NCI-H2227 treated with DMSO at 0.1 percent for 48 hours (cell line): ENCODE results near the gene IPO9.
A peak's percentile ranks its signal among the peaks of the same experiment; 100 is the strongest.

ENCODE experiments used
- DNase-seq: peaks from one replicate; lab custom pipeline; 2025; lab: John Stamatoyannopoulos, UW

The IPO9 gene

DNA sequence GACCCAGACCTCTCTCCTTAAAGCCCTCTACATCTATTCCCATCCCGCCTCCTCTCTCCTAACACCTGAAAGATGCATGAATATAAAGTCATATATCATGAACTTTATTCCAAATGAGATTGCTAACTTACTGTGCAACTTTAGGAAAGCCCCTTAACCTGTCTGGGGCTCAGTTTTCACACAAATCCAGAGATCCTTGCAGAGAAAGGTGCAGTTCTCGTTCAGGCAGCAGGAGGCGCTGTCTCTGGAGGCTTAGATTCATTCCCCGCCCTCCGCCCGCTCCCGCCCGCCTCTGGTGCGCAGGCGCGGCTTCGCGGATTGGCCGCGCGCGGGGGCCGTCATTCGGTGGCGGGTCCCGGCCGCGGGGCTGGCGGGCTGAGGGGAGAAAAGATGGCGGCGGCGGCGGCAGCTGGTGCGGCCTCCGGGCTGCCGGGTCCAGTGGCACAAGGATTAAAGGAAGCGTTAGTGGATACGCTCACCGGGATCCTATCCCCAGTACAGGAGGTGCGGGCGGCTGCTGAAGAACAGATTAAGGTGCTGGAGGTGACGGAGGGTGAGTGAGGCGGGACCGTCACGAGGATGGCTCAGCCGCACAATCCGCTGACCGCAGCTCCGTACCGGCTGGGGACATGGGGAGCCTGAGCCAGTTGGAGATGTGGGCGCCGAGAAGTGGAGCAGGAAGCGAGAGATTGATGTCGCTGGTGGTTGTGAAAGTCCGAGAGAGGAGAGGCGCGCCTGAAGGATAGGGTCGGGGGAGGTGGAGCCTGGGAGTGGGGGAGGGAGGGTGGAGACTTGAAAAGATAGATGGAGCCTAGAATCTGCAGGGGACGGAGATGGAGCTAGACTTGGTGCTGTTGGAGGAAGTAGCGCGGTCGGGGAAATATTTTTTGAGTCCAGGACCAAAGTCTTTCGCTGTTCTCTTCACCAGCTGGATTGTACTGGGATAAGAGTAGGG is at the start of gene IPO9:
Gene IPO9 (plus strand): TSS at position 338 of the 955 bp plus-strand sequence. CDS start 53 bp downstream, at position 391.
- DNase-seq = peak; percentile 92

DNA sequence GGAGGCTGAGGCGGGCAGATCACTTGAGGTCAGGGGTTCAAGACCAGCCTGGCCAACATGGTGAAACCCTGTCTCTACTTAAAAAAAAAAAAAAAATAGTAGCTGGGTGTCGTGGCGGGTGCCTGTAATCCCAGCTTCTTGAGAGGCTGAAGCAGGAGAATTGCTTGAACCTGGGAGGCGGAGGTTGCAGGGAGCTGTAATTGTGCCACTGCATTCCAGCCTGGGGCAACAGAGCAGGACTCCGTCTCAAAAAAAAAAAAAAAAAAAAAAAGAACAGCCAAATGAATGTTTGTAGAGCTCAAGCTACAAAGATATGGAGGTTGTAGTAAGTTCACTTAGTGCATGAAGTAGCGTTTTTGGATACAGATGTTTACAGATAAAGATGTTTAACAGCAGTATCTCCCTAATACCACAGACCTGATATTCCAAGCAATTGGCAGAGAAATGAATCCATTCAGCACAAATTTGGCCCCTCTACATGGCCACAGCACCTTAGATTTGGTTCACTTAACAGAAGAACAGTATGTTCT is 49.5 kb upstream of the IPO9 start:
- no peak for DNase-seq

DNA sequence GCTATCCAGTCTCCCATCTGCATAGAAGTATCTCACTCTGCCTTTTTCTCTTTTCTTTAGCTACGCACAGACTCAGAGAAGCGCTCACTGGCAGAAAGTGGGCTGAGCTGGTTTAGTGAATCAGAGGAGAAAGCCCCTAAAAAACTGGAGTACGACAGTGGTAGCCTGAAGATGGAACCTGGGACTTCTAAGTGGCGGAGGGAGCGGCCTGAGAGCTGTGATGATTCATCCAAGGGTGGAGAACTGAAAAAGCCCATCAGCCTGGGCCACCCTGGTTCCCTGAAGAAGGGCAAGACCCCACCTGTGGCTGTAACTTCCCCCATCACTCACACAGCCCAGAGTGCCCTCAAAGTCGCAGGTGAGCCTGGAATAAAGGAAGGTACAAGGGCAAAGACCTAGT is 48.0 kb upstream of the IPO9 start:
- no peak for DNase-seq

DNA sequence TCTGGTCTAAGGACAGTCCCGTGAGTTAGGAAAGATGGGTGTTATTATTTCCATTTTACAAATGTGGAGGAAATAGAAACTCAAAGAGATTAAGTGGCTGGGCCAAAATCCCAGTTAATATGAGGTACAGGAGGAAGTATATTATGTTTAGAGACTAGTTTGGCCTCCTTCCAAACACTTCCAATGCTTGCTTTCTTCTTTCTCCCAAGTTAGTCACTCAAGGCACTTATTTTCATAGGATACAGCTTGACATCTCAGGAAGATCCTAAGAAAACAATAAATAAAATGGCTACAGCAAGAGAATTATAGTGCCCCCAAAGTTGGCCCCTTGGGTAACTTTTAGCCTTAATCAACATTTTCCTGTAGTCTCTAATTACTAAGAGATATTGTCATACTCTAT is 47.5 kb upstream of the IPO9 start:
- no peak for DNase-seq

DNA sequence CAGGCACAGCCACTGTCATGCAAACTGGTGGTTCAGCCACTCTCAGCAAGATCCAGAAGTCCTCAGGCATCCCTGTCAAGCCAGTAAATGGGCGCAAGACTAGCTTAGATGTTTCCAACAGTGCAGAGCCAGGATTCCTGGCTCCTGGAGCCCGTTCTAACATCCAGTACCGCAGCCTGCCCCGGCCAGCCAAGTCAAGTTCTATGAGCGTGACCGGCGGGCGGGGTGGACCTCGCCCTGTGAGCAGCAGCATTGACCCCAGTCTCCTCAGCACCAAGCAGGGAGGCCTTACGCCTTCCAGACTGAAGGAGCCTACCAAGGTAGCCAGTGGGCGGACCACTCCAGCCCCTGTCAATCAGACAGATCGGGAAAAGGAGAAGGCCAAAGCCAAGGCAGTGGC is 46.6 kb upstream of the IPO9 start:
- no peak for DNase-seq

DNA sequence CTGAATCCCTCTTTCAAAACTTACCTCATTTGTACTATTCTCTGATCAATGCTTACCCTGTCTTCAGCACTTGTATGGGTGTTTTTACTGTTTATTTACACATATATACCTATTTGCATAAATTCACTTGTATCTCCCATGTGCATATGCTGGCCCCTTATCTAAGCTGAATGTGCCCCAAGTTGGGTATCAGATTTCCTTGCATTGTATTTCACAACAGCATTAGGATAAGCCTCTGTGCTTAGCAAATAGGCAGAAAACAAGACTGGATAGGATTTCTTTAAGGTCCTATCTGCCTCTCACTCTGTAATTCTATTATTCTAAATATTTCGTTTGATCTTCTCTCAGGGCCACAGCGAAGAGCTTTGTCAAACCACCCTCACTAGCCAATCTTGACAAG is 45.9 kb upstream of the IPO9 start:
- DNase-seq = no peak

DNA sequence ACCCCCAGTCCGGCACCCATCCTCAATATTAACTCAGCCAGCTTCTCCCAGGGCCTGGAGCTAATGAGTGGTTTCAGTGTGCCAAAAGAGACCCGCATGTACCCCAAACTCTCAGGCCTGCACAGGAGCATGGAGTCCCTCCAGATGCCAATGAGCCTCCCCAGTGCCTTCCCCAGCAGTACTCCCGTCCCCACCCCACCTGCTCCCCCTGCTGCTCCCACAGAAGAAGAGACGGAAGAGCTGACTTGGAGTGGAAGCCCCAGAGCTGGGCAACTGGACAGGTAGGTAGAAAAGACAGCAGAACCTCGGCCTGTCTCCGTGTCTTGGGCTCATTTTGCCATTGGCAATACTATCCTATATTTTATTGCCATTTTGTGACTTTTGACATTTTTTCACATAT is 45.4 kb upstream of the IPO9 start:
- no peak for DNase-seq

DNA sequence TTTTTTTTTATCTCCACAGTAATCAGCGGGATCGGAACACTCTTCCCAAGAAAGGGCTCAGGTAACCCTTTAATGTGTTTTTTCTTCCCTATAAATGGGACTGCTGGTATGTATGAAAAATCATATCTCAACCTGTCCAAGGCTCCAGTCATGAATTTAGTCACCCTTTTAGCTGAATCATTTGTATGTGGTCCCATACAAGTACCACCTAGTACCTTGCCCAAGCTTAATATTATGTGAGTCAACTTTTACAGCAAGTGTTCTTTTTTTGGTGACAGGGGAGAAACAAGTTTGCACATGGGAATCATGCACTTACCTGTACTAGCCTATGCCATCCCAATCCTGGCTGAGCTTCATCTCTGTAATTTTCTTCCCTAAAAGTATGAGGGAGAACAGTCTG is 43.7 kb upstream of the IPO9 start:
- no peak for DNase-seq

DNA sequence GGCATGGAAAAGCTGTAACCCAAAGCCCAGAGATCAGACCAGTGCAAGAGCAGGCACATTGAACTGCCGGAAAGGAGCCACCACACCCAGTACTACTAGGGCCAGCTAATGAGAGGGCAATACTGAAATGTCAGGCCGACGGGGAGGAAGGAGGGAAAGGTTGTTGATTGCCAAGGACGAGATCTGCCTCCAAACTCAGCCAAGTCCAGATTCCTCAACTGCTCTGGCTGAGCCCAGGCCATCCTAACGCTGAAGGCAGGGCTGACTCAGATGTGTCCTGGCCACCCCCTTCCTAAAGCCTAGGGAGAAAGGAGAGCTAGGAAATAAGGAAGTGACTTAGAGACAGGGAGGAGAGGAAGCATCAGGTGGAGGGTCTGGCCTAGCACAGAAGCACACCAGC is 42.1 kb upstream of the IPO9 start:
- DNase-seq = no peak

DNA sequence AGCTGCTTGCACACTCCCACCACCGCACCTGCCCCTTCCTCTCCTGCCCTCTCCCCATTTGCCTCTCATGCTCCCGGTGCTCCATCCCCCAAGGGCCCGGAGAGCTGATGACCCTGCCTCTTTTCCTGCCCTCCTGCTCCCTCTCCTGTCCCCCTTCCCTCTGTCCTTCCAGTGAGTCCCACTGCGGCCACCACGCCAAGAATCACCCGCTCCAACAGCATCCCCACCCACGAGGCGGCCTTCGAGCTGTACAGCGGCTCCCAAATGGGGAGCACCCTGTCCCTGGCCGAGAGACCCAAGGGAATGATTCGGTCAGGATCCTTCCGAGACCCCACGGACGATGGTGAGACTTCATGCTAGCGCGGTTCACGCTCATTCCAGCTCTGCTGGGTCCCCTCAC is 40.7 kb upstream of the IPO9 start:
- DNase-seq = no peak

DNA sequence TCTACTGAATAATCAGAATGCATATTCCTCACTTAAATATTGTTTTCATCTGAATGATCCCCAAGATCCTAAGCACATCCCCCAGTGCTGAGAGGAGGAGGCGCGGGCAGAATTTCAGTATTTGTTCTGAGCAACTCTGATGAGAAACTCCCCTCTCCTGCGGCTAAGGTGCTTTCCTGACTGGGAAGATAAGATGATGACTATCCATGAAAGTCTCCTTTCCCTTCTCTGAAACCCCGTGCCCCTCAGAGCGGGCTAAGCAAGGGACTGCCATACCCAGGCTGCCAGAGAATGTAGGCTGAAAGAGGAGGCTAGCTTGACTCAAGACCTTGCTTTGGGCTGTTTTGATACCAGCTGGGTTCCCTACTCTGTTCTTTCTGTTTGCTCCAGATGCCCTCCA is 39.7 kb upstream of the IPO9 start:
- no peak for DNase-seq

DNA sequence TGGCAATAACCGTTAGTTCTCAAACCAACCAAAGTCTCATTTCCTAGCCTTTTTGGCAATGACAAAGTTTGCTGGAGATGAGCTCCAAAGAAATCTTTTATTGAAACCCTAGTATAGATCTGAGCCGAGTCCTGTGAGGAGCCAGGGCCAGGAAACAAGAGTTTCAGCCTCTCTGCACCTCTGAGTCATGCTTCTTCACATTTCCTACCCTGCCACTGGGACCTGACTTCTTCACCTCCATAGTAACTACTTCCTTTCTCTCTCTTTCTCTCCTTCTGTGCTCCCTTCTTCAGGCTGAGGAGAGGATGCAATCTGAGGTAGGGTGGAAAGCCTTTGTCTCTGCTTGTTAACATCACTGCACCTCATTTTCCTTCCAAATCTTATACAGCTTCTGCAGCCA is 38.7 kb upstream of the IPO9 start:
- no peak for DNase-seq

DNA sequence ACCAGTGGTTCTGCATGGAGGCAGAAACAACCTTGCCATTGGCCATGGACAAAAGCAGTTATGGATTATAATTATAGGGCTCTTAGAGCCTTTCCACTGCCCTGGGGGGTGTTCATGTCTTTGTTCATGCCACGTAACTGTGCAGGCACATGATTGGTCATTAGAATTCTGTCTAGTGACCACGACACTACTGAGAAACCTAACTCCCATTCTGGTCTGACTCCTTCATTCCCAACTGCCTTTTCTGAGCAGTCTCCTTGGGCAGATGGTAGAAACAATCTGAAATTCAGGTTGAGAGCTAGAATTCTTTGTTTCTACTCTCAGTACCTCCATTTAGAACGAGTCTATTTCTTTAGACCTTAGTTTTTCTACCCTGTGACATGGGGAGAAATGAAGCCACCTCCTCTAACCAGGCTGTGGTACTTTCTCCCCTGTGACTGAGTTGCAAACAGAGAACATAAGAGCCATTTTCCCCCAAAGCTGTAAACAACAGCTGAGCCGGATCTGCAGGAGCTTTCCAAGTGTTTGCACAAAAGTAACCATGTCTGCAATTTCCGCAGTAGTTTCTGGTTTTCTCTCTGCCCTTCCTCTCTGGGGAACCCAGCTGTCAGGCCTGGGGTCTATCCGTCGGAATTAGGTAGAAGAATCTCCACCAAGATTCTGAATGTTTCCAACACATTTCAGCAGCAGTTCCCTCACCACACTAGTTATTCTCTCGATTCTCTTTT is 37.7 kb upstream of the IPO9 start:
- peak; percentile 40 for DNase-seq

DNA sequence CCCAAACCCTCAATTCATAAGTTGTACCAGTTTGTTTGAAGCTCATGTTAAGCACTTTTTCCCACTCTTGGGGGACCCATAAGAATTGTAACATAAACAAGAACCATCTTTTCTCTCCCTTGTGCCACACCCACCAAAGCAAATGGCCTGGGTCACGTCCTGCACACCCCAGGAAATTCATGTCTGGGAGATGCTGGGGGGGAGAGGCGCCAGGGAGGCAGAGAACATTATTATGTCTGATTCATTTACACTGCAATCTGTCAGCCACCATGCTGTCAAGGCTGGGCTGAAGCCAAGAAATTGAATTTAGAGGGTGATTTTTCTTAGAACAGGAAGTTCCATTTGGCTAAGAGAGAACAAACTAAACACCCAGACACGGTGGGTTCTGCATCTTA is 37.2 kb upstream of the IPO9 start:
- DNase-seq = peak; percentile 29

DNA sequence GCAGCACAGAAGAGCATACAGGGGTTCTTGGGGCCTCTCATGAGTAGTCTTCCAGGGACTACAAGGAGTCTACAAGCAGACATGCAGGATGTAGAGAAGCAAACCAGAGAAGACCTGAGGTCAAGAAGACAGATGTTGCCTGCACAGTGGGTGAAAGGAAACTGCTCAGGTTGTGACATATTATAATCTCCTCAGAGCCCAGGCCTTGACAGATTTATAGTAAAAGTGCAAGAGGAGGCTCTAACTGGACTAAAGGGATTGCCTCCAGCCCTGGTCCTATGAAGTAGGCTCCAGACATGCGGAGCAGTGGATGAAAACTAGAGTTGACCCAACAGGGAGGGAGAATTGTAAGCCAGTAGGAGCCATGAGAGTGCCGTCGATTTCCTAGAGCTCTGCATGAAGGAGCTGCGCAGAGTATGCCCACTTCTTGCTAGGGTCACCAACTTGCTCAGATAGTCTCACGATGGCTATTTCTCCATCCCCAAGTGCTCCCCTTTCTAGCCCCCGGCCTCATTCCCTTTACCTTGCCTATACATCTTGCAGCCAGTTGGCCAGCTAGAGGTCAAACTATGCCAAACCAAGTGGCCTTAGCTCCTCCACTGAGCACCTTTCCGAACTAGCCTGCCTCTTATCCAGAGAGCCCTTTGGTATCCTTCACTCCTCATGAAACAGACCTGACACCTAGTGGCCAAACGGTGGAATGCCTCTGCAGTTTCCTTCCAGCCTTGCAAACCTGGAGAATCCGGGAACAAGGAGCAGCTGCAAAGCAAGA is 36.2 kb upstream of the IPO9 start:
- peak; percentile 70 for DNase-seq

DNA sequence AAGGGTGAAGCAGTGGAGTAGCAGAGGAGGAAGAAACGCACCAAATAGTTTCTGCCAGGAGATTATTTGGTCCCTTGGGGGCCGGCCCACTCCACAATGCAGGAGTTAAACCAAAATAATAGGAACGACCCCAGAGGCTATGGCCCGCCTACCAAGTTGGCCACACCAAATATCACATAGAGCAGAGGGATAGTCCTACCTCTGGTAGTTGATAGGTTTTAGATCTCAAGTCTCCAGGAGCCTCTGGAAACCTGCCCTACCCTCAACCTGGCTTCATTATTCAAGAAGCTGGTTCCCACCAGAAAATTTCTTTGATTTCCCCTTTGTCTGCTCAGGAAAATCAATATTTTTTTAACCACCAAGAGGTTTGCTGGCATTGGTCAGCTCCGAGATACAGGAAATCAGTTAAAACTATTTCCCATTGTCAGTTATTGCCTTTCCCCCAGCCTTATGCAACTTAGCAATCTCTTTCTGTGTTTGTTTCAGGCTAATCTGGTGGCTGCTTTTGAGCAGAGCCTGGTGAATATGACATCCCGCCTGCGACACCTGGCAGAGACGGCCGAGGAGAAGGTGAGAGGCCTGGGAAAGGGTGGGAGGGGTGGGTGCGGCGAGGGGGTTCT is 35.5 kb upstream of the IPO9 start:
- no peak for DNase-seq

DNA sequence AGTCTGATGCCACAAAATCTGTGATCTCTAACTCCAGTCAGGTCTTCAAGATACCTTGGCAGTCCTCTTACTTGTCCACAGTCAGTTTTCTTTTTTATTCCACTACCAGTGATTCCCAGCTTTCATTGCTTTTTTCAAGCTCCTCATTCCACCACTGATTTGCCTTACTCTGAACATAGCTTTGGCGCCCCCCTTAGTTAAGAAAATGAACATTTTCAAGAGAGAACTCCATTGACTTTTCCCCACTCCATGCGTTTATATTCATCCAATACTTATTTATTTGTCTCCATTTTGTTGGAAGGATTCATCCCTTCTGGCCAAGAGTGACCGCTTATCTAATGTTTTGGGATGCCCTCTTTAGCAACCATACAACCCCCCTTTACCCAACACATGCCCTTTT is 33.9 kb upstream of the IPO9 start:
- peak; percentile 15 for DNase-seq

DNA sequence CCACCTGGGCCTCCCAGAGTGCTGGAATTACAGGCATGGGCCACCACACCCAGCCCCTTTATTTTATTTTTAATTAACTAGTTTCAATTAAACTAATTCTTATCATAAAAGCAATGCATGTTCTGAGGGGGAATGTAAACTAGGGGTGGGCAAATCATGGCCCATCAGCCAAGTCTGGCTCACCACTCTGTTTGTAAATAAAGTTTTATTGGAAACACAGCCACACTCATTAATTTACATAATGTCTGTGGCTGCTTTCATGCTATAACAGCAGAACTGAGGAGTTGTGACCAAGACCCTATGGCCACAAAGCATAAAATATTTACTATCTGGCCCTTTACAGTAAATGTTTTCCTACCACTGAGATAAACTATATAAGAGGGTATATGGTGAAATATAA is 28.7 kb upstream of the IPO9 start:
- DNase-seq = no peak

DNA sequence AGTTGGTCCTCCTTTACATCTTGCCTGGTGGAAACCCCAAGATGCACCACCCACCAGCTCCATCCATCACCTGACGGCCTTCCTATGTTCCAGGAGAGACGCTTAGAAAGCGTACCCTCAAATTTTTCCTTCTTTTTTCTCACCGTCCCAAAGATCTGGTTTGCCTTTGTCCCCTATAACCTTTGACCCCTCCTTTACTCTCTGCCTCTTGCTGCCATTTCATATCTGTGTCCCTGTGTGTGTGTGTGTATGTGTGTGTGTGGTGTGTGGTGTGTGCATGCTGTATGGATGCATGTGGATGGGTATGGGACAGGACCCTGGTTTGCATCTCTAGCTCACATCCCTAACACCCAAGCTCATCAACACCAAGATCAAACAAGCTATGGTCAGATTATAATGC is 22.2 kb upstream of the IPO9 start:
- no peak for DNase-seq

DNA sequence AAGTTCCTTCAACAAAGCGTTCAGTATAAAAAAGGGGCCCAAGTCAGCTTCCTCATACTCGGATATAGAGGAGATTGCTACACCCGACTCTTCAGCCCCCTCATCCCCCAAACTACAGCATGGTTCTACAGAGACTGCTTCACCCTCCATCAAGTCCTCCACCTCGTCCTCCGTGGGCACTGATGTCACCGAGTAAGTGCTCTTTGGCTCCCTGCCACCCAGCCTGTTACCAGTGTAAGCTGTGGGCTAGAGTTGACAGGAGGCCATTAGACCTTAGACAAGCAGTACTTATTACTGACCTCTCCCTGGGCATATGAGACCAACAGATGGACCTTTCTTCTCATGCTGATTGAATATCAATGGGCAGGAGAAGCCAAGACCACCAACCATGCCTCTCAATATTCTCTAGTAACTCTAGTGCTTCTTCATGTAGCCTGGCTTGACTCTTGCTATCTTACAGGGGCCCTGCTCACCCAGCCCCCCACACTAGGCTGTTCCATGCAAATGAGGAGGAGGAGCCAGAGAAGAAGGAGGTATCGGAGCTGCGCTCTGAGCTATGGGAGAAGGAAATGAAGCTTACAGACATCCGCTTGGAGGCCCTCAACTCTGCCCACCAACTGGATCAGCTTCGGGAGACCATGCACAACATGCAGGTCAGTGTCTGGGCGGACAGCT is 20.9 kb upstream of the IPO9 start:
- no peak for DNase-seq

DNA sequence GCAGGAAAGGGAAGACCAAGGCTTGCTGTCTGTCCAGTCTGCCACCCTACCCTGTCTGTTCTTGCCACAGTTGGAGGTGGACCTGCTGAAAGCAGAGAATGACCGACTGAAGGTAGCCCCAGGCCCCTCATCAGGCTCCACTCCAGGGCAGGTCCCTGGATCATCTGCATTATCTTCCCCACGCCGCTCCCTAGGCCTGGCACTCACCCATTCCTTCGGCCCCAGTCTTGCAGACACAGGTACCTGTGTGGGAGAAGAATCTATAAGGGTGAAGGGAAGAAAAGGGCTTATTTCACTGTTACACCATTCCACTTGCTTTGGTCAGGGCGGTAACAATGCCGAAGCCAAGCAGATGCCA is 20.3 kb upstream of the IPO9 start:
- no peak for DNase-seq
